Stimulated activated CD8-positive, alpha-beta memory T cell treated with anti-CD3 and anti-CD28 coated beads, Interleukin-12 subunit alpha, Interleukin-12 subunit beta, amount 100 ng/mL, for 24 hours (primary cell): ENCODE measurements around the gene DMBX1.

Experiments
- DNase-seq: peaks from one replicate; pipeline ENCODE4 v3.0.0-alpha.2; 2020; ENCODE audit errors: extremely low read depth

The DMBX1 gene

DNA sequence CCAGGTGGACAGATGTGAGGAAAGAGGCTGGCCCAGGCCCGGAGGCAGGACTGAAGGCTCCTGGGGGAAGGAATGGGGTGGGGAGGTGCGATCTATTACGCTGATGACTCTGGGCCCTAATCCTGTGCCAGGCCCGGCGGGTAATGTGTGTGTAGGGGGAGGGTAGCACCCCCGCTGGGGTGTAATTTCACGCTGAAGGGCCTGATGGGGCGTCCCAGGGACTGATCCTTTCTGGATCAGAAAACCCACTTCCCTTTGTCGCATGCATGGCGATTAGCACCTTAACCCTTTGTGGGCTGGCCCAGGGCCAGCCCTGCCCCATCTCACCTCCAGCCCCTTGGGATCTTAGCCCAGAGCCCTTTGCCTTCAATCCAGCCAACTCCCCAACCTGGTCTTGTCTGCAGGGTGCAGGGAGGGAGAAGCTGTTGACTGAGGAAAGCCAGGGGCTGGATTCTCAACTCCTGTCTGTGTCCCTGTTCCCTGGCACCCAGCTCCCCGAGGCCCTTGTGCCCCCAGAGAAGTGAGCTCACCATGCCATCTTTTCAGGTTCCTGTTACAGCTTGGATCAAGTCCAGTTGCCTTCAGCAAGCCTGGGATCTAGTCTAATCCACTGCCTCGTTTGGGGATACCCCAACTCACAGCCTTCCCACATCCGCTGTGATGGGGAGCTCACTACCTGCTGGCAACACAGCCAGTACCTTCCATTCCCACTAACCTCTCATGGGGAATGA, 35.8 kb downstream of the DMBX1 start:
- no peak for DNase-seq

- DNase-seq = no peak
These were observed 36.5 kb downstream of the DMBX1 start for GRCh38 chr1:46526013-46526690.

DNA sequence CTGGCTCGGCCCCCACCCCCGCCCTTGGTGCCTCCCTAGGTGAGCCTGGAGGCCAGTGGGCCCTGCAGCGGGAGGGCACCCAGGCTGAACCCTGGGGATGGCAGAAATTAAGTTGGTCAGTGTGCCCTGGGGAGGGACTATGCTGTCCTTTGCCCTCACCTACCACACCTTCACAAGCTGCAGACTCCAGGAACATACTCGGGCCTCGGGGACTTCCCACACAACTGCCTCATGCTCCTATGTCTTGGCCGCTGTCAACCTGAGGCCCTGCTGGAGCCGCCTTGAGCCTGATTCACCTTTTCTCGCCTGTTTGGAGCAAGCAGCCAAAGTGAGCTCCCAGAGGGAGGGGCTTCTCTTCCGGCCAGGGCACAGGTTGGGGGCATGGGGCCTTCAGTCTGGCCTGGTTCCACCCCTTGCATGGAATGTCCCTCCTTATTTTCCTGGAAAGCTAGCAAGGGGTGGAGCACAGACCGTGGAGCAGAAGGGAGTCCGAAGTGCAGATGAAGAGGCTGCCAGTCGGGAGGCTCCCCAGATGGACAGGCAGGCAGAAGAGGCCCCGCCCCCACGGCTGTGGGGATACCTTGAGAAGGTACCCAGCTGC, 37.2 kb downstream of the DMBX1 start:
- DNase-seq = no peak

GRCh38 chr1:46527474-46528296, 38.0 kb downstream of the DMBX1 start:
- no peak for DNase-seq

- DNase-seq = no peak
These were observed 38.8 kb downstream of the DMBX1 start for GRCh38 chr1:46528297-46528955.

- DNase-seq = no peak
These were observed 39.5 kb downstream of the DMBX1 start for GRCh38 chr1:46529031-46529630.

- no peak for DNase-seq
These were observed 40.7 kb downstream of the DMBX1 start for GRCh38 chr1:46530311-46530710.

GRCh38 chr1:46530791-46531409, 41.3 kb downstream of the DMBX1 start:
- DNase-seq = no peak

GRCh38 chr1:46532095-46532494, 42.5 kb downstream of the DMBX1 start:
- DNase-seq = no peak

DNA sequence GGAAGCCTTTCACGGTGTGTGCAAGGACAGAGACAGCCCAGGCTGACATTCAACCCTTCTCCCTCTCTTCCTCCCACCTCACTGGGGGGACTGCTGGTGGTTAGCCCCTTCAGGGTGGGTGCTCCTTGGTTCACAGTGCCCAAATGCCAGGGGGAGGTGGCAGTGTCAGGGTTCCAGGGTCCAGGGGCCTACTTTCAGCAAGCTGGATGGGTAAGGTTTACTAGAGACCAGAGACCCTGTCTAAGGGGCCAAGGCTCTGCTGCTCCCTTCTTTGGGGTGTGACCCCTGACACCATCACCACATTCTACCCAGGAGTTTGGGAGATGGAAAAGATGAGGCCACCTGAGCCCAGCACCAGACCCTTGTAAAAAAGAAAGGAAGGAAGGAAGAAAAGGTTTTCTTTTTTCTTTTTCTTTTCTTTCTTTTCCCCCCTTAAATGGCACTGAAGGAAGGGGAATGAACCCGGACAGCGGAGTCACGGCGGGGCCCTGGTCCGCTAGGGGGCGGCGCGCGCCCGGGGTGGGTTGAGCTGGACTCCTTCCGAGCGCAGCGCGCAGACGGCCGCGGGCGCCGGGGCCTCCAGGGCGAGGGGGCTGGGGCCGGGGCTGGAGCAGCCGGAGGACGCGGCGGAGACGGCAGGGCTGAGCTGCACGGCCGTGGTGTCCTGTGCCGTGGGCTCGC, 43.0 kb downstream of the DMBX1 start:
- DNase-seq = peak; percentile 45

GRCh38 chr1:46533179-46533864, 43.7 kb downstream of the DMBX1 start:
- no peak for DNase-seq

DNA sequence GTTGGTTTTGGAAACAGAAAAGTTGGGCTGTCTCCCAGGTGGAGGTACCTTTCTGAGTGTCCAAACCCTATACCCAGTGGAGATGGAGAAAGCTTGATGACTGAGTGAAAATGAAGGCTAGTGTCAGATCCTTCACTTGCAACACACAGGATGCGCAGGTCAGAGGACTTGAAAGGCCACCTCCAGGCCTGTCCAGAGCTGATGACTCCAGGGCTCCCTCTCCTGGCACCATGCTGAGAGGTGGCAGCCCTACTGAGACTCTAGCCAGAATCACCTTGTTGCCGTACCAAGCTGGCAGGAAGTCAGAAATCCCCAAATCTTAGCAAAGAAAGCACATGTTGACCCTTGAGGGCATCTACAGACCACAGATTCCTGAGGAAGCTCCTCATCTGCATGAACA, 45.4 kb downstream of the DMBX1 start:
- no peak for DNase-seq

- no peak for DNase-seq
These were observed 46.9 kb downstream of the DMBX1 start for GRCh38 chr1:46536527-46536926.

DNA sequence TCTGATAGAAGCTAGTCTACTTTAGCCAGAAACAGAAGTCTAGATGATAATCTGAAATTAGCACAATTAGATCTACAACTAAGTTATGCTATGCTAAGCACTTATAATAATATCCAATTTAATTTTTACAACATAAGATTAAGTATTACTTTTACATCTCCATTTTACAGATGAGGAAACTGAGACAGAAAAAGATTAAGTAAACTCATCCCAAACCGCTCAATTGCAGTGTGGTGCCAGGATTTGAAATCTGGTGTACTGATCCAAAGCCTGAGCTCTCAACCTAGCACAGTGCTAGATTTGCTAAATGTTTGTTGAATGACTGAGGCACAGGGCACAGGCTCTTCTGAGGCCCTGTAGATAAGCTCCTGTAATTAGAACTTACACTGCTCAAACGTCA, 48.0 kb downstream of the DMBX1 start:
- DNase-seq = no peak

- DNase-seq = no peak
These were observed 48.5 kb downstream of the DMBX1 start for GRCh38 chr1:46538147-46538546.
